Stimulated activated CD8-positive, alpha-beta memory T cell treated with anti-CD3 and anti-CD28 coated beads, Interleukin-2, amount 100 ng/mL, for 1 hour (primary cell): Measurements from ENCODE around the gene RWDD4.
A peak's percentile ranks its signal among the peaks of the same experiment; 100 is the strongest.

Source experiments
- DNase-seq, 2 donors: peaks; one replicate each; pipeline ENCODE4 v3.0.0-alpha.2; 2020; ENCODE audit warnings: low read depth in 2 of 2

RWDD4 gene

GRCh38 chr4:183659029-183659871 lies at the start of gene RWDD4, which contains the start of gene TRAPPC11:
RWDD4 (minus strand) TSS chr4:183659185; CDS start chr4:183658952, 233 bp downstream.
TRAPPC11 (plus strand) TSS chr4:183659293; CDS start chr4:183663868, 4,575 bp downstream.
- DNase-seq = peak; percentile 89 to 91

DNA sequence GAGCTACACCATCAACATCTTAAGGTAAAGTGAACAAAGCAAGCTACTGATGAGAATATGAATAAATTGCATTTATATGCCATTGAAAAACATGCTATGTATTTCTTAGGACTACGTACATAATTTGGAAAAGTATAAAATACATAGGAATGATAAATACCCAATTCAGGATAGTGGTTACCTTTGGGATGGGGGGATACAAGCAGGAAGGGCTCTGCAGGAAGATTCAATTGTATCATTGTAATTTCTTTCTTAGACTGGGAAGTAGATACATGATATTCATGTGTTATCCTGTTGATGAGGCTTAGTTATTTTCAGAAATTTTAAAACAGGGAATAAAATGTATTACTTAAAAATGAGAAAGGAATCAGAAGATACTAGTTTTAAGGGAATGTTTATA lies 43.5 kb upstream of the RWDD4 start:
- no peak for DNase-seq

GRCh38 chr4:183700407-183700806 lies 41.4 kb upstream of the RWDD4 start:
- no peak for DNase-seq

GRCh38 chr4:183698909-183699308 lies 39.9 kb upstream of the RWDD4 start:
- DNase-seq = no peak

GRCh38 chr4:183691897-183692296 lies 32.9 kb upstream of the RWDD4 start:
- no peak for DNase-seq

GRCh38 chr4:183691006-183691405 lies 32.0 kb upstream of the RWDD4 start:
- no peak for DNase-seq

- no peak for DNase-seq
Observed at GRCh38 chr4:183688216-183688615, 29.2 kb upstream of the RWDD4 start.

DNA sequence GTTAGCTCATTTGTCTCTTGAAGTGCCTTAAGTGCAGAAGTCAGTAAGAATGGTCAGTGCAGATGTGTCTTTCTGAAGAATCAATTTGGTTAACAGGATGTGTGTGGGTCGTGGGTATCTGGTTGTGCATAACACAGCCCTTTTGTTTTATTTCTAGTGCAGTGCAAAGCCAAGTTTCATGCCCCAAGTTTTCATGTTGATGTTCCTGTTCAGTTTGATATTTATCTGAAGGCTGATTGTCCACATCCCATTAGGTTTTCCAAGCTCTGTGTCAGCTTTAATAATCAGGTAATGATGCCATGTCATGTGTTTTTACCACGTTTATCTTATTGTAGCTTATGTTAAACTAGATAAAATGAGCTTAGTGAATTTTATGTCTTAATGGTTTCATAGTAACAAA lies 27.5 kb upstream of the RWDD4 start:
- DNase-seq = no peak

DNA sequence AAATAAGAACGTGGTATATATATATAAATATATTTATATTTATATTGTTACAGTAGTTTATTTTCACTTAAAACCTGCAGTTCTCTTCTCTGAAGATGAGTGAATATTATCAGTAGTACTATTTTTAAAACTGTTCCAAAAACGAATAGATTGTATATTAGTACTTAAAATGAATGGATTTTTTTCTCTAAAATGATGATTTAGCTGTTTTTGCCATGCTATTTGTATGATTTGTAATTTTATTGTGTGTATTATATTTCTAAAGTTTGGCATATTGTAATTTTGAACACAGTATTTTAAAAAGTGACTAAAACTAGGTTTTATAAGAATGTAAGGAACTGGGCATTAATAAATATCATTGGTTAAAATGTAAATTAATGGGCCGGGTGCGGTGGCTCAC lies 22.1 kb upstream of the RWDD4 start:
- DNase-seq = no peak

DNA sequence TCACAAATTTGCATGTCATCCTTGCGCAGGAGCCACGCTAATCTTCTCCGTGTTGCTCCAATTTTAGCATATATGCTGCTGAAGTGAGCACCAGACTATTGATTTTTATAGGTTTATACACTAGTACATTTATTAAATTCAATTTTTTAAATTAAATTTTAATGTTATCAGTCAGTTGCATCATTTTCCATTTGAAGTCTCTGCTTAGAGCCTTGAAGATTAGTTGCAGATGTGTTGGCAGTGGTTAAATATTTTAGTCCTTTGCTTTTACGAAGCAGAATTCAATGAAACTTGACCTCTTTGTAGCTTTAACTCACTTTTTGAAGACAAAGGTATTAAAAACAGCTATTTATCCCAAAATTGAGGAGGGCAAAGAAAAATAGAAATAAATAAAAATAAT lies 16.6 kb upstream of the RWDD4 start:
- DNase-seq = no peak

GRCh38 chr4:183674153-183674552 lies 15.2 kb upstream of the RWDD4 start:
- no peak for DNase-seq

GRCh38 chr4:183670960-183671555 lies 12.1 kb upstream of the RWDD4 start:
- no peak for DNase-seq

GRCh38 chr4:183670251-183670650 lies 11.3 kb upstream of the RWDD4 start:
- no peak for DNase-seq

- DNase-seq = no peak
Observed at GRCh38 chr4:183666088-183666487, 7.1 kb upstream of the RWDD4 start.

GRCh38 chr4:183659872-183660242 lies 872 bp upstream of the RWDD4 start:
- no peak for DNase-seq

- DNase-seq = peak in 1 of 2 donors; percentile 0
Observed at GRCh38 chr4:183658362-183659028, 490 bp downstream of the RWDD4 start.

DNA sequence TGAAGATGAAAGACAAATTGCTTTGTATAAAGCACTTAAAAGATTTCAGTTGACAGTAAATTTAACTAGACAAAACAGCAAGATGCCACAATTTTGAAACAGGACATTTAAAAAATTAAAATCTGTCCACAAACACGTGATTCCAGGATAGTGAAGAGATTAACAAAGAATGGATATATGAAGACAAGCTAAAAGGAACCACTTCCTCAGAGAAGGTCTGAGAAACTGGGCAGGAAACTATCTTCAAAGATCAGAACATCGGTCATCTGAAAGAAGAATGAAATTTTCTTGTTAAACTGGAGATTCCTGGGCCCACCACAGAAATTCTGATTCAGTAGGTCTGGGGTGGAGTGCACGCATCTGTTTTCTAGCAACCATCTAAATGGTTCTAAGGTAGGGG lies 1.4 kb downstream of the RWDD4 start:
- no peak for DNase-seq

DNA sequence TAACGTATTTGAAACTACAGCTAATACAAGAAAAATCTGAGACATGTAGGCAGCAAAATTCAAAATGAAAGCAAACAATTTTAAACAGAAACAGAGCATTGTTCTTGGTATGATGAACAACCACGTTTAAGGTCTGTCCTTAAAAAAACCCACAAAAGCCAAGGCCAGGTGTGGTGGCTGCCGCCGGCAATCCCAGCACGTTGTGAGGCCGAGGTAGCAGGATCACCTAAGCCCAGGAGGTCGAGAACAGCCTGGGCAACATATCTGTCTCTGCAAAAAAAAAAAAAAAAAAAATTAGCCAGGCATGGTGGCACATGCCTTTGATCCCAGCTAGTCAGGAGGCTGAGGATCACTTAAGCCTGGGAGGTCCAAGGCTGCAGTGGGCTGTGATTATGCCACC lies 13.7 kb downstream of the RWDD4 start:
- DNase-seq = no peak

DNA sequence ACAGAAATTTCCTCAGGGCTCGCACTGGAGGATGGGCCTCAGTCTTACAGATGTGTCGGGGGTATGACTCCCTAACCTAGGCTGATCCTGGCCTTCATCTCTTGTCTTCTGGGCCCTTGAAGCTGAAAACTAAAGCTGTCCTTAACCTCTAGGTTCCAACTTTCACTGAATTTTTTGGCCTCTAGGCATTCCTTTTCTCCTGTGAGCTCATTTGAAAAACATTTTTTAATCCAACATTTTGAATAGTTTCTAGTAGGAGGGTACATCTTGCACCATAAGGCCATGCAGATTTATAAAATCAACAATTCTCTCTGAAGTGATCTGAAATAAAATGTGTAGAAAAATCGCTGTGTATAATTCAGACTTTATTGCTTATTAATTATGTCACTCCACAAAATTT lies 19.7 kb downstream of the RWDD4 start:
- DNase-seq = no peak

DNA sequence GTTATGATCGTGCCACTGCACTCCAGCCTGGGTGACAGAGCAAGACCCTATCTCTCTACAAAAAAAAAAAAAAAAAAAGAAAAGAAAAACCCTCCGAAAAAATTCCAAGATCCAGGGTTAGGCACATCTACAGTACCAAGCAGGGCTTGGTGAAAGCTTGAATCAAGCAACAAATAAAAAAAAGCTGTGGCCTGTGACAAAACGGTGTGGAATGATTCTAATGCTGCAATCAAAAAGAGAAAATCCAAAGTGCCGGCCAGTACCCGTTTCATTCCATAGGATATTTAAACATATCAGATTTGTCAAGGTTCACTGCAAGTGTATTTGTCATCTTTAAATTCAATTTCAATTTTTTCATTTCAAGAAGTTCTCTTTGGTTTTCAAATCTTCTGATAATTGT lies 20.5 kb downstream of the RWDD4 start:
- no peak for DNase-seq

- DNase-seq = no peak
Observed at GRCh38 chr4:183637461-183637860, 21.5 kb downstream of the RWDD4 start.

GRCh38 chr4:183636923-183637322 lies 22.1 kb downstream of the RWDD4 start:
- DNase-seq = no peak

DNA sequence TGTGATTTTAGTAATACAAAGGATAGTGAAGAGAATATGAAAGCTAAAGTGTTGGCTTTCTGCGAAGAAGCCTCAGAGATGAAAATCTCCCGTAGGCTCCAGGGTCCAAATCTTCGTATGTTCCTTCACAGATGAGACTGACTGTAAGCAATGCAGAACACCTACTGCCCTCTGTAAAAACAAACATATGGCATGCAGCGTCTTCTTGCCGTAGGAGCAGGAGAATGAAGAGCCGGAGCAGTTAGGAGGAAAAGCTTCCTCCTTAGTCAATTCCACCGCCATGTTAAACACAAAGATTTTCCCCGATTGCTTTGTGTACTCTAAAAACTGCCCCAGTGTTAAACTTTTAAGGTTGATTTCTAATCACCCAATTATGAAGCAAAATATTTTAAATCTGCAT lies 22.5 kb downstream of the RWDD4 start:
- DNase-seq = no peak
